ENCODE results near the gene EPB41L5.

DNA sequence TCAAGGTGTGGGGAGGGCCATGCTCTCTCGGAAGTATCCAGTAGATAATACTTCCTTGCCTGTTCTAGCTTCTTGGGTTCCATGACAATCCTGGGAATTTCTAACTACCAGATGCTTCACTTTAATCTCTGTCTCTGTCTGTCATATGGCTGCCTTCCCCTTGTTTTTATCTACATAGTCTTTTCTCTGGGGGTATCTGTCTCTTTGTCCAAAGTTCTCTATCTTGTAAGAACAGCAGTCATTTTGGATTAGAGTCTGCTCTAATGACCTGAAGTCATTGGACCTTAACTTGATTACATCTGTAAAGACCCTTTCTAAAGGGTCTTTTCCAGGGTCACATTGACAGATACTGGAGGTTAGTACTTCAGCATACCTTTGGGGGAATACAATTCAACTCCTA lies 11.4 kb upstream of the EPB41L5 start:
- TF ChIP-seq CTCF (conservative IDR thresholded peaks at IDR 0.05; ENCODE audit: low read length) (no peak), EZH2phosphoT487 (IDR thresholded peaks at IDR 0.05; ENCODE audit: borderline replicate concordance, low read depth, low read length) (no peak)
